K562 (cell line): ENCODE data around the gene BEST3. TPM values are rescaled to one million over a fixed set of nuclear protein-coding genes. Genes with fewer than 3 reads are reported as not detected.
A peak's percentile ranks its signal among the peaks of the same experiment; 100 is the strongest.

ENCODE experiments used
- ATAC-seq: fragments of 200-7000 bp; cut with Tn5 transposase; 3 replicates; pipeline ENCODE4 v1.9.1; 2020; ENCODE audit warnings: moderate library complexity
- BruUV-seq: library from RNA; stranded (reverse); fragments of 400-500 nt; replicated peaks from 2 replicates; lab custom pipeline; 2021; lab: Mats Ljungman, UMichigan
- CTCF ChIA-PET: fragments of 300-600 bp; formaldehyde crosslinking; extraction: SDS; loops from one replicate; lab custom pipeline; 2021; ENCODE audit warnings: low intra/inter-chr PET ratio; lab: Yijun Ruan, JAX
- POLR2A ChIA-PET: fragments of 300-600, 350-650 bp; sonication (Branson Sonifier 250); formaldehyde crosslinking; extraction: SDS; loops from one replicate; lab custom pipeline; 2021; ENCODE audit warnings: antibody characterized with exemption, inconsistent platforms; lab: Yijun Ruan, JAX
- DNase-seq, 4 experiments: peaks; one replicate each; pipeline versions ENCODE4 v3.0.0 to v3.0.0-alpha.2; 2011 to 2018; ENCODE audit warnings: low spot score in 3 of 4, mixed read lengths in 3 of 4; ENCODE audit errors: extremely low read depth in 1 of 4
- FAIRE-seq: peaks from 2 replicates; lab custom pipeline; 2011; peaks lifted over from hg19 to GRCh38; lab: Jason Lieb, UNC
- H2AFZ ChIP-seq: 2 replicates; pipeline ENCODE4 v1.6.0; 2011; ENCODE audit warnings: low read depth, low read length, control low read depth, inconsistent platforms
- H3K27ac ChIP-seq: fragments of 200-600 bp; 3 replicates; pipeline ENCODE4 v1.8.0; 2011; ENCODE audit warnings: low read depth, mild to moderate bottlenecking, control low read depth, inconsistent platforms, low read length, moderate library complexity, mixed read lengths; ENCODE audit errors: extremely low read depth
- H3K27me3 ChIP-seq, 2 experiments: fragments of 300-600 bp in 1 of 2; 2 replicates in 1 of 2; 3 replicates in 1 of 2; pipeline versions ENCODE4 v1.6.0 to v1.8.0; 2011; ENCODE audit warnings: inconsistent platforms in 2 of 2, low read length in 2 of 2, mild to moderate bottlenecking in 1 of 2, mixed read lengths in 1 of 2, moderate library complexity in 1 of 2; ENCODE audit not compliant: control insufficient read depth in 2 of 2, insufficient read depth in 2 of 2
- H3K36me3 ChIP-seq: fragments of 300-600 bp; 3 replicates; pipeline ENCODE4 v1.8.0; 2011; ENCODE audit warnings: mild to moderate bottlenecking, low read length, inconsistent platforms; ENCODE audit not compliant: control insufficient read depth, insufficient read depth
- H3K4me1 ChIP-seq, 2 experiments: fragments of 200-600 bp in 1 of 2; replicated peaks in 1 of 2; 2 replicates in 1 of 2; 3 replicates in 1 of 2; pipeline versions ENCODE4 v1.5.1 to v1.8.0; 2011; ENCODE audit warnings: inconsistent platforms in 2 of 2, low read length in 2 of 2, mild to moderate bottlenecking in 1 of 2, mixed read lengths in 1 of 2, moderate library complexity in 1 of 2; ENCODE audit not compliant: control insufficient read depth in 2 of 2, insufficient read depth in 2 of 2
- H3K4me2 ChIP-seq: 2 replicates; pipeline ENCODE4 v1.6.1; 2011; ENCODE audit warnings: low read length, control low read depth, inconsistent platforms, mixed read lengths; ENCODE audit not compliant: insufficient read depth
- H3K4me3 ChIP-seq: fragments of 200-600 bp; sonication (generic), shearing (Covaris generic); 2 replicates; pipeline ENCODE4 v1.5.1; 2016; ENCODE audit warnings: control low read depth, inconsistent platforms
- H3K79me2 ChIP-seq: fragments of 200-600 bp; 3 replicates; pipeline ENCODE4 v1.8.0; 2011; ENCODE audit warnings: low read length, inconsistent platforms; ENCODE audit not compliant: control insufficient read depth, insufficient read depth
- H3K9ac ChIP-seq, 2 experiments: 2 replicates each; pipeline versions ENCODE4 v1.6.0 to v1.6.1; 2011; ENCODE audit warnings: low read depth in 2 of 2, low read length in 2 of 2, control low read depth in 1 of 2, inconsistent platforms in 1 of 2, mild to moderate bottlenecking in 1 of 2, mixed read lengths in 1 of 2; ENCODE audit not compliant: insufficient read depth in 1 of 2
- H3K9me1 ChIP-seq: one replicate; pipeline ENCODE4 v1.6.0; 2011; ENCODE audit warnings: inconsistent platforms, mild to moderate bottlenecking, low read length, moderate library complexity; ENCODE audit not compliant: control insufficient read depth, insufficient read depth
- H3K9me3 ChIP-seq: replicated peaks from 2 replicates; pipeline ENCODE4 v1.5.1; 2011; ENCODE audit warnings: low read depth, low read length, inconsistent platforms; ENCODE audit not compliant: control insufficient read depth, insufficient read depth
- H4K20me1 ChIP-seq: replicated peaks from 2 replicates; pipeline ENCODE4 v1.6.1; 2011; ENCODE audit warnings: low read length, inconsistent platforms, mixed read lengths; ENCODE audit not compliant: control insufficient read depth, insufficient read depth
- ARHGAP35 ChIP-seq: fragments of 450-650 bp; IDR thresholded peaks from 2 replicates; pipeline ENCODE4 v1.6.1; 2018; ENCODE audit not compliant: partially characterized antibody
- CBX5 ChIP-seq: IDR thresholded peaks from 2 replicates; pipeline ENCODE4 v1.6.1; 2014; ENCODE audit warnings: low read depth, borderline replicate concordance
- CEBPG ChIP-seq, 3 experiments: fragments of 200-800 bp in 1 of 3; sonication (Bioruptor generic) in 1 of 3; sonication (generic) in 1 of 3; formaldehyde crosslinking in 1 of 3; IDR thresholded peaks in 2 of 3; conservative IDR thresholded peaks in 1 of 3; 2 replicates each; pipeline versions ENCODE4 v1.6.1 to v1.8.0; 2016 to 2022; ENCODE audit warnings: missing compliant biosample characterization in 2 of 3, missing genetic modification characterization in 2 of 3, mild to moderate bottlenecking in 1 of 3, missing genetic modification reagents in 1 of 3
- ILK ChIP-seq: fragments of 450-650 bp; IDR thresholded peaks from 2 replicates; pipeline ENCODE4 v1.6.1; 2016; ENCODE audit warnings: missing genetic modification characterization, low read depth, mild to moderate bottlenecking, missing compliant biosample characterization, moderate library complexity, borderline replicate concordance
- MIER1 ChIP-seq: fragments of 450-650 bp; IDR thresholded peaks from 2 replicates; pipeline ENCODE4 v1.6.1; 2016; ENCODE audit warnings: antibody characterized with exemption, mild to moderate bottlenecking, low read depth
- MYC ChIP-seq, 2 experiments: fragments of 250-450 bp in 1 of 2; sonication (Bioruptor Pico) in 1 of 2; IDR thresholded peaks; 2 replicates each; pipeline versions ENCODE4 v1.5.1 to v1.6.1; 2012 to 2021; ENCODE audit warnings: low read depth in 2 of 2, borderline replicate concordance in 1 of 2, improper control_type of control experiment in 1 of 2, low read length in 1 of 2, mild to moderate bottlenecking in 1 of 2, moderate library complexity in 1 of 2
- NBN ChIP-seq: fragments of 450-650 bp; IDR thresholded peaks from 2 replicates; pipeline ENCODE4 v1.6.1; 2016; ENCODE audit warnings: low read depth, mild to moderate bottlenecking
- NFE2 ChIP-seq: IDR thresholded peaks from 2 replicates; pipeline ENCODE4 v1.6.1; 2014; ENCODE audit warnings: antibody characterized with exemption, low read depth
- NFE2L1 ChIP-seq: fragments of 450-650 bp; IDR thresholded peaks from 2 replicates; pipeline ENCODE4 v1.6.1; 2016; ENCODE audit warnings: missing genetic modification characterization, low read depth, mild to moderate bottlenecking, missing compliant biosample characterization, moderate library complexity, borderline replicate concordance
- NONO ChIP-seq, 2 experiments: fragments of 200-400 bp in 1 of 2; fragments of 450-650 bp in 1 of 2; formaldehyde crosslinking in 1 of 2; IDR thresholded peaks; 2 replicates each; pipeline ENCODE4 v1.6.1; 2017; ENCODE audit warnings: low read depth in 2 of 2, mild to moderate bottlenecking in 2 of 2, moderate library complexity in 2 of 2, low read length in 1 of 2
- SMAD4 ChIP-seq: fragments of 250-450 bp; sonication (Bioruptor Pico); conservative IDR thresholded peaks from 2 replicates; pipeline ENCODE4 v1.8.0; 2021; ENCODE audit warnings: inconsistent platforms, mild to moderate bottlenecking, moderate library complexity
- TBP ChIP-seq: optimal IDR thresholded peaks from 2 replicates; pipeline ENCODE3; 2011; ENCODE audit warnings: low read depth, low read length, improper control_type of control experiment
- THRB ChIP-seq: fragments of 450-650 bp; formaldehyde crosslinking; conservative IDR thresholded peaks from 2 replicates; pipeline ENCODE4 v1.4.0; 2022; ENCODE audit warnings: mild to moderate bottlenecking, missing genetic modification characterization
- ZNF277 ChIP-seq: fragments of 250-450 bp; sonication (Bioruptor Pico); IDR thresholded peaks from 2 replicates; pipeline ENCODE4 v1.8.0; 2022; ENCODE audit warnings: inconsistent platforms, mild to moderate bottlenecking, moderate library complexity, borderline replicate concordance
- ZNF766 ChIP-seq: fragments of 200-800 bp; sonication (Bioruptor generic); conservative IDR thresholded peaks from 2 replicates; pipeline ENCODE4 v1.6.1; 2016; ENCODE audit warnings: missing genetic modification characterization, missing compliant biosample characterization
- WGBS: fragments of 100-300 bp; shearing (Covaris generic); methylation state at CpG from one replicate; pipeline ENCODE4 v1.1.6; 2016; ENCODE audit warnings: low coverage, mixed read lengths; ENCODE audit not compliant: insufficient coverage; ENCODE audit errors: missing lambda C conversion rate; 5-methylcytosine and 5-hydroxymethylcytosine counted together
- in situ Hi-C: fragments of 300-500 bp; cut with MboI; formaldehyde crosslinking; loops from 4 replicates; pipeline ENCODE4 v1.15.0; 2018; ENCODE audit warnings: inconsistent platforms, mixed read lengths
- intact Hi-C: fragments of 100-400 bp; cut with micrococcal nuclease; formaldehyde crosslinking; loops from 2 replicates; pipeline ENCODE4 v1.14.2; 2022
- polyA plus RNA-seq, 8 experiments: library from polyadenylated mRNA; depleted of rRNA in 4 of 8; stranded (reverse) in 5 of 8; unstranded in 3 of 8; fragments of >200 nt; fragmentation: Nextera tagmentation in 2 of 8; fragmentation: Illumina TruSeq in 1 of 8; extraction: Ambion mirVana in 2 of 8; extraction: Trizol in 1 of 8; gene quantifications; 2 replicates each; pipeline versions ENCODE4 v1.2.1 to v1.2.3, GENCODE V29; 2011 to 2014; ENCODE audit warnings: inconsistent platforms in 1 of 8, missing spikeins in 1 of 8
- total RNA-seq, 7 experiments: library from RNA; depleted of rRNA in 6 of 7; stranded (reverse); fragments of >200 nt in 6 of 7; fragmentation: Illumina TruSeq in 2 of 7; extraction: Trizol in 2 of 7; gene quantifications; 2 replicates each; pipeline versions ENCODE4 v1.2.1 to v1.2.3, GENCODE V29; 2011 to 2021; ENCODE audit warnings: low replicate concordance in 1 of 7

BEST3 gene
- total and polyA plus RNA-seq, 9 of the 15 experiments (the other 6 are each of a cell fraction or from before 2014, with no cell fraction given), result 0.15 TPM; not detected in 8

GRCh38 chr12:69608114-69608513 is 91.0 kb downstream of the BEST3 start:
- CTCF ChIA-PET, result no interaction called here
- TF ChIP-seq NFE2, result peak; percentile 84
- no peak for TF ChIP-seq CBX5
- TF ChIP-seq MIER1, result no peak
- TF ChIP-seq NFE2L1, result no peak
- TF ChIP-seq TBP, result no peak
- no peak for TF ChIP-seq CEBPG (CRISPR knock-in tag; IDR thresholded peaks at IDR 0.05)
- peak; percentile 78 to 82 for TF ChIP-seq CEBPG (tag; conservative IDR thresholded peaks at IDR 0.05 in 1 of 2, IDR thresholded peaks at IDR 0.05 in 1 of 2)
- no peak for TF ChIP-seq ILK (tag)
- TF ChIP-seq NONO (IDR thresholded peaks at IDR 0.05; ENCODE audit: low read depth in 2 of 2, low read length in 1 of 2), result no peak
- no peak for TF ChIP-seq NBN
- TF ChIP-seq MYC (IDR thresholded peaks at IDR 0.05; ENCODE audit: low read depth, low read length), result no peak
- no peak for TF ChIP-seq MYC (CRISPR knock-in tag; IDR thresholded peaks at IDR 0.05; ENCODE audit: borderline replicate concordance, low read depth)
- TF ChIP-seq ZNF766 (CRISPR knock-in tag), result 0 out of 2 replicates have a peak, but pooled peaks have one; percentile 24
- TF ChIP-seq SMAD4 (CRISPR knock-in tag), result no peak
- no peak for TF ChIP-seq THRB (CRISPR knock-in tag)
- TF ChIP-seq ARHGAP35, result no peak
- no peak for TF ChIP-seq ZNF277

More at GRCh38 chr12:69608114-69608513, 91.0 kb downstream of the BEST3 start:
- Histone ChIP-seq H3K9me1 (no peaks in the 10 kb centered on the region), H3K27ac (0 out of 3 replicates have a peak overlapping the region, but pooled peaks have one; percentile 9), H3K9ac (peak overlapping the region in 1 of 2 experiments; percentile 23; a peak in 1 of 4 replicates), H4K20me1 (no peaks in the 10 kb centered on the region), H2AFZ (peak overlapping the region; percentile 69), H3K36me3 (peaks cover 4% of the 10 kb centered on the region), H3K4me1 (peaks cover 14 to 16% of the 10 kb centered on the region in 2 experiments), H3K79me2 (no peaks in the 10 kb centered on the region), H3K4me3 (no peak overlapping the region), H3K9me3 (0 out of 2 replicates have a peak, but pooled peaks cover 3% of the 10 kb centered on the region), H3K27me3 (no peaks in the 10 kb centered on the region; a peak in 1 of 5 replicates), H3K4me2 (peak overlapping the region; percentile 34; the same call in 1 of the 2 replicates)
- DNase-seq (peak; percentile 26 to 50 (median 40)), FAIRE-seq (no peak), ATAC-seq (peak; percentile 66)
- BruUV-seq, result no TSS peak
- in situ Hi-C loops, result no loop called here
- intact Hi-C loops, result no loop called here
- POLR2A ChIA-PET, result interaction anchor here (0.7 to 1.0 kb wide), 2 partner anchors 9 to 1552 kb away, joined by 4 read pairs; no protein-coding TSS in a partner anchor
- WGBS, result 12% methylated on average over 2 of the region's 2 CpGs
